GM23338 (cell line): ENCODE results near the gene EVI2B. TPM values are rescaled to one million over a fixed set of nuclear protein-coding genes. Genes with fewer than 3 reads are reported as not detected.

Experiments used
- ATAC-seq: fragments of 200-7000 bp; cut with Tn5 transposase; 3 replicates; pipeline ENCODE4 v1.9.1; 2020
- DNase-seq: peaks from one replicate; pipeline ENCODE4 v3.0.0-alpha.2; 2015; ENCODE audit warnings: low spot score
- H2AFZ ChIP-seq: fragments of 200-600 bp; sonication (generic); 2 replicates; pipeline ENCODE4 v1.8.0; 2016; ENCODE audit warnings: antibody characterized with exemption, mild to moderate bottlenecking, moderate library complexity
- H3F3A ChIP-seq: fragments of 200-600 bp; sonication (generic); replicated peaks from 2 replicates; pipeline ENCODE4 v1.8.0; 2017; ENCODE audit warnings: antibody characterized with exemption, mixed run types, low read depth
- H3K27ac ChIP-seq: fragments of 200-600 bp; sonication (generic); 2 replicates; pipeline ENCODE4 v1.6.1; 2016; ENCODE audit warnings: low read depth
- H3K27me3 ChIP-seq: fragments of 200-600 bp; sonication (generic); 2 replicates; pipeline ENCODE4 v1.8.0; 2016; ENCODE audit warnings: mild to moderate bottlenecking, mixed run types, moderate library complexity; ENCODE audit not compliant: insufficient read depth
- H3K36me3 ChIP-seq: fragments of 200-600 bp; sonication (generic); 2 replicates; pipeline ENCODE4 v1.8.0; 2016; ENCODE audit warnings: mild to moderate bottlenecking; ENCODE audit not compliant: insufficient read depth
- H3K4me1 ChIP-seq: fragments of 200-600 bp; sonication (generic); 2 replicates; pipeline ENCODE4 v1.8.0; 2016; ENCODE audit warnings: mild to moderate bottlenecking, moderate library complexity; ENCODE audit not compliant: insufficient read depth
- H3K4me2 ChIP-seq: fragments of 200-600 bp; sonication (generic); 2 replicates; pipeline ENCODE4 v1.7.1; 2017; ENCODE audit warnings: mixed run types
- H3K4me3 ChIP-seq: fragments of 200-600 bp; sonication (generic); 2 replicates; pipeline ENCODE4 v1.6.1; 2016; ENCODE audit warnings: mixed run types
- H3K79me2 ChIP-seq: fragments of 200-600 bp; sonication (generic); replicated peaks from 2 replicates; pipeline ENCODE4 v1.8.0; 2017; ENCODE audit warnings: mild to moderate bottlenecking; ENCODE audit not compliant: insufficient read depth
- H3K9me2 ChIP-seq: fragments of 200-600 bp; sonication (generic); 2 replicates; pipeline ENCODE4 v1.8.0; 2017; ENCODE audit not compliant: insufficient read depth
- H4K20me1 ChIP-seq: fragments of 200-600 bp; sonication (generic); replicated peaks from 2 replicates; pipeline ENCODE4 v1.8.0; 2017; ENCODE audit warnings: mild to moderate bottlenecking; ENCODE audit not compliant: insufficient read depth
- H3K27ac Mint-ChIP-seq: 2 replicates; pipeline ENCODE4 v1.8.0; 2020; ENCODE audit warnings: inconsistent platforms, mild to moderate bottlenecking, moderate library complexity, mixed read lengths
- H3K27me3 Mint-ChIP-seq: 3 replicates; pipeline ENCODE4 v1.8.0; 2022; ENCODE audit warnings: low read depth, mild to moderate bottlenecking, moderate library complexity, mixed read lengths, inconsistent platforms; ENCODE audit not compliant: insufficient read depth, poor library complexity
- H3K36me3 Mint-ChIP-seq: 3 replicates; pipeline ENCODE4 v1.8.0; 2021; ENCODE audit warnings: low read depth, mild to moderate bottlenecking, inconsistent platforms, moderate library complexity, mixed read lengths
- H3K4me1 Mint-ChIP-seq: 3 replicates; pipeline ENCODE4 v1.8.0; 2020; ENCODE audit warnings: mild to moderate bottlenecking, inconsistent platforms, mixed read lengths
- H3K4me3 Mint-ChIP-seq: 3 replicates; pipeline ENCODE4 v1.8.0; 2021; ENCODE audit warnings: moderate library complexity, mild to moderate bottlenecking, inconsistent platforms, mixed read lengths
- H3K9me3 Mint-ChIP-seq: 3 replicates; pipeline ENCODE4 v1.8.0; 2020; ENCODE audit warnings: moderate library complexity, mild to moderate bottlenecking, inconsistent platforms, mixed read lengths
- CREB1 ChIP-seq: fragments of 250-450 bp; sonication (Bioruptor Pico); IDR thresholded peaks from 2 replicates; pipeline ENCODE4 v1.5.0; 2020; ENCODE audit warnings: low read depth, mild to moderate bottlenecking, moderate library complexity
- EZH2 ChIP-seq: fragments of 200-600 bp; sonication (generic); IDR thresholded peaks from one replicate; pipeline ENCODE4 v1.8.0; 2017; ENCODE audit warnings: antibody characterized with exemption, mild to moderate bottlenecking, low read depth; ENCODE audit not compliant: unreplicated experiment
- EZH2phosphoT487 ChIP-seq: fragments of 200-600 bp; sonication (generic); IDR thresholded peaks from one replicate; pipeline ENCODE4 v1.8.1; 2018; ENCODE audit warnings: antibody characterized with exemption; ENCODE audit not compliant: unreplicated experiment
- NANOG ChIP-seq: IDR thresholded peaks from 2 replicates; pipeline ENCODE4 v1.6.1; 2016; ENCODE audit warnings: antibody characterized with exemption, borderline replicate concordance
- POLR2AphosphoS5 ChIP-seq: IDR thresholded peaks from 2 replicates; pipeline ENCODE4 v1.6.1; 2016; ENCODE audit warnings: antibody characterized with exemption, low read depth
- REST ChIP-seq: IDR thresholded peaks from one replicate; pipeline ENCODE4 v1.6.1; 2018; ENCODE audit warnings: antibody characterized with exemption; ENCODE audit not compliant: unreplicated experiment
- STAT1 ChIP-seq: IDR thresholded peaks from one replicate; pipeline ENCODE4 v1.6.1; 2016; ENCODE audit warnings: antibody characterized with exemption; ENCODE audit not compliant: unreplicated experiment
- ZNF331 ChIP-seq: fragments of 250-450 bp; sonication (Bioruptor Pico); IDR thresholded peaks from 2 replicates; pipeline ENCODE4 v1.5.0; 2020; ENCODE audit warnings: low read depth, mild to moderate bottlenecking, moderate library complexity
- polyA plus RNA-seq: library from polyadenylated mRNA; unstranded; fragments of >200 nt; fragmentation: Nextera tagmentation; extraction: Ambion mirVana; gene quantifications from 2 replicates; pipeline ENCODE4 v1.2.1, GENCODE V29; 2016
- total RNA-seq: library from RNA; depleted of rRNA; stranded (reverse); fragments of >200 nt; shearing (Covaris generic); gene quantifications from 2 replicates; pipeline ENCODE4 v1.2.3, GENCODE V29; 2014
- TF ChIP-seq, protein P1 (sequence below): IDR thresholded peaks from 2 replicates; pipeline ENCODE4 v1.6.1; 2016; ENCODE audit warnings: antibody characterized with exemption
- TF ChIP-seq, protein P2 (sequence below), 2 experiments: fragments of 200-600 bp in 1 of 2; sonication (generic) in 1 of 2; conservative IDR thresholded peaks; 2 replicates each; pipeline versions ENCODE4 v1.5.1 to v1.6.1; 2016 to 2017; ENCODE audit warnings: antibody characterized with exemption in 2 of 2, low read depth in 2 of 2, mild to moderate bottlenecking in 2 of 2, moderate library complexity in 1 of 2

Gene EVI2B
- total and polyA plus RNA-seq, 2 experiments from 2014 or later: 0.18 TPM; not detected in 1

GRCh38 chr17:31294231-31294630 lies 19.6 kb downstream of the EVI2B start:
- Histone ChIP-seq H3K4me3 (no peak overlapping the region), H3K27ac (no peak overlapping the region), H2AFZ (no peak overlapping the region), H3K4me1 (peaks cover 10% of the 10 kb centered on the region; the same call in 1 of the 2 replicates), H3K36me3 (no peaks in the 10 kb centered on the region), H3K79me2 (no peaks in the 10 kb centered on the region), H3K9me2 (no peaks in the 10 kb centered on the region), H3K27me3 (no peaks in the 10 kb centered on the region), H3K4me2 (no peak overlapping the region), H4K20me1 (no peaks in the 10 kb centered on the region), H3F3A (no peaks in the 10 kb centered on the region)
- Mint-ChIP-seq H3K27ac (no peak overlapping the region), H3K4me1 (peaks cover 15% of the 10 kb centered on the region), H3K27me3 (peaks cover 2% of the 10 kb centered on the region), H3K9me3 (no peaks in the 10 kb centered on the region), H3K36me3 (no peaks in the 10 kb centered on the region), H3K4me3 (no peak overlapping the region)
- DNase-seq: no peak
- ATAC-seq: no peak
- no peak for TF ChIP-seq POLR2AphosphoS5
- TF ChIP-seq ZNF331 (CRISPR knock-in tag): no peak
- no peak for TF ChIP-seq REST
- TF ChIP-seq CREB1 (CRISPR knock-in tag): no peak
- TF ChIP-seq, protein P1, sequence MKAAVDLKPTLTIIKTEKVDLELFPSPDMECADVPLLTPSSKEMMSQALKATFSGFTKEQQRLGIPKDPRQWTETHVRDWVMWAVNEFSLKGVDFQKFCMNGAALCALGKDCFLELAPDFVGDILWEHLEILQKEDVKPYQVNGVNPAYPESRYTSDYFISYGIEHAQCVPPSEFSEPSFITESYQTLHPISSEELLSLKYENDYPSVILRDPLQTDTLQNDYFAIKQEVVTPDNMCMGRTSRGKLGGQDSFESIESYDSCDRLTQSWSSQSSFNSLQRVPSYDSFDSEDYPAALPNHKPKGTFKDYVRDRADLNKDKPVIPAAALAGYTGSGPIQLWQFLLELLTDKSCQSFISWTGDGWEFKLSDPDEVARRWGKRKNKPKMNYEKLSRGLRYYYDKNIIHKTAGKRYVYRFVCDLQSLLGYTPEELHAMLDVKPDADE: no peak
- TF ChIP-seq EZH2: no peak

- ATAC-seq: no peak
- TF ChIP-seq POLR2AphosphoS5 (no peak), EZH2phosphoT487 (no peak), NANOG (no peak), CREB1 (CRISPR knock-in tag) (no peak), STAT1 (no peak), REST (no peak)
- TF ChIP-seq, protein P2, sequence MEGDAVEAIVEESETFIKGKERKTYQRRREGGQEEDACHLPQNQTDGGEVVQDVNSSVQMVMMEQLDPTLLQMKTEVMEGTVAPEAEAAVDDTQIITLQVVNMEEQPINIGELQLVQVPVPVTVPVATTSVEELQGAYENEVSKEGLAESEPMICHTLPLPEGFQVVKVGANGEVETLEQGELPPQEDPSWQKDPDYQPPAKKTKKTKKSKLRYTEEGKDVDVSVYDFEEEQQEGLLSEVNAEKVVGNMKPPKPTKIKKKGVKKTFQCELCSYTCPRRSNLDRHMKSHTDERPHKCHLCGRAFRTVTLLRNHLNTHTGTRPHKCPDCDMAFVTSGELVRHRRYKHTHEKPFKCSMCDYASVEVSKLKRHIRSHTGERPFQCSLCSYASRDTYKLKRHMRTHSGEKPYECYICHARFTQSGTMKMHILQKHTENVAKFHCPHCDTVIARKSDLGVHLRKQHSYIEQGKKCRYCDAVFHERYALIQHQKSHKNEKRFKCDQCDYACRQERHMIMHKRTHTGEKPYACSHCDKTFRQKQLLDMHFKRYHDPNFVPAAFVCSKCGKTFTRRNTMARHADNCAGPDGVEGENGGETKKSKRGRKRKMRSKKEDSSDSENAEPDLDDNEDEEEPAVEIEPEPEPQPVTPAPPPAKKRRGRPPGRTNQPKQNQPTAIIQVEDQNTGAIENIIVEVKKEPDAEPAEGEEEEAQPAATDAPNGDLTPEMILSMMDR (conservative IDR thresholded peaks at IDR 0.05; ENCODE audit: low read depth in 2 of 2): no peak
Observed at GRCh38 chr17:31293581-31293980, 20.3 kb downstream of the EVI2B start.

More at GRCh38 chr17:31293581-31293980, 20.3 kb downstream of the EVI2B start:
- H3K27me3 Mint-ChIP-seq: peaks cover 2% of the 10 kb centered on the region
- Histone ChIP-seq H3K4me1 (peaks cover 10% of the 10 kb centered on the region; the same call in 1 of the 2 replicates), H3K79me2 (no peaks in the 10 kb centered on the region), H3K36me3 (no peaks in the 10 kb centered on the region), H2AFZ (no peak overlapping the region), H3K4me3 (no peak overlapping the region), H3F3A (no peaks in the 10 kb centered on the region), H3K4me2 (no peak overlapping the region), H3K27me3 (no peaks in the 10 kb centered on the region), H4K20me1 (no peaks in the 10 kb centered on the region), H3K9me2 (no peaks in the 10 kb centered on the region), H3K27ac (no peak overlapping the region)
- no peak for DNase-seq
- H3K36me3 Mint-ChIP-seq: no peaks in the 10 kb centered on the region
- peaks cover 15% of the 10 kb centered on the region for H3K4me1 Mint-ChIP-seq
- no peak overlapping the region for H3K4me3 Mint-ChIP-seq
- no peaks in the 10 kb centered on the region for H3K9me3 Mint-ChIP-seq
- H3K27ac Mint-ChIP-seq: no peak overlapping the region
